ENCODE measurements around the gene SNRNP200. TPM values are rescaled to one million over a fixed set of nuclear protein-coding genes. Genes with fewer than 3 reads are reported as not detected.
A peak's percentile ranks its signal among the peaks of the same experiment; 100 is the strongest.

SNRNP200 gene
- total RNA-seq, 4 donors from 2014 or later, result 64.8 to 97.7 (median 84.3) TPM

GRCh38 chr2:96265840-96266679 lies 39.3 kb downstream of the SNRNP200 start, which contains the start of the genes CIAO1 and TMEM127:
Gene CIAO1, plus strand, starts transcription at chr2:96266225. Its CDS starts 126 bp downstream, at chr2:96266351.
Gene TMEM127, minus strand, starts transcription at chr2:96265997. Its CDS starts 616 bp downstream, at chr2:96265381.
- TF ChIP-seq CTCF (IDR thresholded peaks at IDR 0.05), result peak in 1 of 3 donors; percentile 27
- peak; percentile 83 for DNase-seq (ENCODE audit: low spot score)
- peak; percentile 99 for ATAC-seq (ENCODE audit: low FRiP score)

GRCh38 chr2:96265349-96265839 lies 40.0 kb downstream of the SNRNP200 start:
- peak; percentile 41 for ATAC-seq (ENCODE audit: low FRiP score)
- TF ChIP-seq CTCF (IDR thresholded peaks at IDR 0.05), result no peak
- no peak for DNase-seq (ENCODE audit: low spot score)

- DNase-seq (ENCODE audit: low spot score) (no peak), ATAC-seq (ENCODE audit: low FRiP score) (no peak)
- TF ChIP-seq CTCF (IDR thresholded peaks at IDR 0.05), result no peak
Measured at GRCh38 chr2:96264656-96265348, 40.5 kb downstream of the SNRNP200 start.

- ATAC-seq (ENCODE audit: low FRiP score), result no peak
- TF ChIP-seq CTCF (IDR thresholded peaks at IDR 0.05), result no peak
- DNase-seq (ENCODE audit: low spot score), result no peak
Measured at GRCh38 chr2:96264086-96264485, 41.3 kb downstream of the SNRNP200 start.

GRCh38 chr2:96262306-96262705 lies 43.0 kb downstream of the SNRNP200 start:
- DNase-seq (ENCODE audit: low spot score), result no peak
- ATAC-seq (ENCODE audit: low FRiP score), result no peak
- no peak for TF ChIP-seq CTCF (IDR thresholded peaks at IDR 0.05)

- ATAC-seq (ENCODE audit: low FRiP score) (no peak), DNase-seq (ENCODE audit: low spot score) (no peak)
- TF ChIP-seq CTCF (IDR thresholded peaks at IDR 0.05), result no peak
Measured at GRCh38 chr2:96261328-96262003, 43.9 kb downstream of the SNRNP200 start.
